HFFc6 (cell line): Measurements from ENCODE around the gene SPEF1. TPM values are rescaled to one million over a fixed set of nuclear protein-coding genes. Genes with fewer than 3 reads are reported as not detected.

ENCODE experiments used
- DNase-seq: peaks from one replicate; pipeline ENCODE4 v3.0.0-alpha.2; 2018
- H3K27ac Mint-ChIP-seq: 2 replicates; pipeline ENCODE4 v1.8.0; 2020; ENCODE audit warnings: mild to moderate bottlenecking, mixed read lengths
- H3K27me3 Mint-ChIP-seq: 2 replicates; pipeline ENCODE4 v1.8.0; 2021; ENCODE audit warnings: mild to moderate bottlenecking, moderate library complexity, mixed read lengths; ENCODE audit not compliant: insufficient read depth
- H3K36me3 Mint-ChIP-seq: 2 replicates; pipeline ENCODE4 v1.8.0; 2021; ENCODE audit warnings: low read depth, mixed read lengths
- H3K4me1 Mint-ChIP-seq: 2 replicates; pipeline ENCODE4 v1.8.0; 2020; ENCODE audit warnings: low read depth, mixed read lengths
- H3K4me3 Mint-ChIP-seq: 2 replicates; pipeline ENCODE4 v1.8.0; 2020; ENCODE audit warnings: mild to moderate bottlenecking, moderate library complexity, mixed read lengths
- H3K9me3 Mint-ChIP-seq: 2 replicates; pipeline ENCODE4 v1.8.0; 2020; ENCODE audit warnings: mild to moderate bottlenecking, mixed read lengths
- CTCF ChIP-seq: fragments of 200-600 bp; sonication (generic); IDR thresholded peaks from 2 replicates; pipeline ENCODE4 v1.5.0; 2021; ENCODE audit warnings: antibody characterized with exemption, mild to moderate bottlenecking
- total RNA-seq, 6 experiments: library from RNA; stranded (reverse); fragmentation: NEBNext Ultra II Directional; extraction: Animal tissue kit (Norgen Biotek cat#: 25700); gene quantifications; 2 replicates in 1 of 6; 3 replicates in 5 of 6; pipeline ENCODE4 v1.2.3, GENCODE V29; 2021

Gene SPEF1
- total RNA-seq, 6 experiments from 2014 or later: 0.19 to 0.48 (median 0.36) TPM; not detected in 1

- no peak for TF ChIP-seq CTCF
- H3K27ac Mint-ChIP-seq: no peak overlapping the region
- no peak for DNase-seq
- no peaks in the 10 kb centered on the region for H3K36me3 Mint-ChIP-seq
- peaks cover 14% of the 10 kb centered on the region for H3K4me1 Mint-ChIP-seq
- H3K9me3 Mint-ChIP-seq: no peaks in the 10 kb centered on the region
- H3K27me3 Mint-ChIP-seq: peaks cover 56% of the 10 kb centered on the region
- H3K4me3 Mint-ChIP-seq: no peak overlapping the region
These were observed 49.3 kb downstream of the SPEF1 start for GRCh38 chr20:3731944-3732326.

- Mint-ChIP-seq H3K36me3 (no peaks in the 10 kb centered on the region), H3K9me3 (no peaks in the 10 kb centered on the region)
These were observed 50.2 kb downstream of the SPEF1 start for GRCh38 chr20:3730803-3731672.

GRCh38 chr20:3729811-3730540, 51.3 kb downstream of the SPEF1 start:
- Mint-ChIP-seq H3K36me3 (no peaks in the 10 kb centered on the region), H3K4me1 (peaks cover 16% of the 10 kb centered on the region), H3K27ac (no peak overlapping the region), H3K9me3 (no peaks in the 10 kb centered on the region), H3K4me3 (no peak overlapping the region), H3K27me3 (peaks cover 43% of the 10 kb centered on the region)
- DNase-seq: no peak
- TF ChIP-seq CTCF: no peak

More at GRCh38 chr20:3730803-3731672, 50.2 kb downstream of the SPEF1 start:
- no peak for TF ChIP-seq CTCF
- Mint-ChIP-seq H3K4me3 (no peak overlapping the region), H3K4me1 (peaks cover 16% of the 10 kb centered on the region), H3K27ac (no peak overlapping the region), H3K27me3 (peaks cover 52% of the 10 kb centered on the region)
- no peak for DNase-seq

GRCh38 chr20:3729378-3729777, 51.9 kb downstream of the SPEF1 start:
- Mint-ChIP-seq H3K9me3 (no peaks in the 10 kb centered on the region), H3K4me3 (no peak overlapping the region), H3K27me3 (peaks cover 38% of the 10 kb centered on the region), H3K36me3 (no peaks in the 10 kb centered on the region), H3K4me1 (peaks cover 16% of the 10 kb centered on the region), H3K27ac (no peak overlapping the region)
- no peak for TF ChIP-seq CTCF
- DNase-seq: no peak

- no peak for DNase-seq
- Mint-ChIP-seq H3K4me1 (peaks cover 16% of the 10 kb centered on the region), H3K27me3 (peaks cover 36% of the 10 kb centered on the region), H3K9me3 (no peaks in the 10 kb centered on the region), H3K27ac (no peak overlapping the region), H3K36me3 (no peaks in the 10 kb centered on the region), H3K4me3 (no peak overlapping the region)
- no peak for TF ChIP-seq CTCF
These were observed 52.4 kb downstream of the SPEF1 start for GRCh38 chr20:3728876-3729275.
